Measurements from ENCODE around the gene CCDC61.

DNA sequence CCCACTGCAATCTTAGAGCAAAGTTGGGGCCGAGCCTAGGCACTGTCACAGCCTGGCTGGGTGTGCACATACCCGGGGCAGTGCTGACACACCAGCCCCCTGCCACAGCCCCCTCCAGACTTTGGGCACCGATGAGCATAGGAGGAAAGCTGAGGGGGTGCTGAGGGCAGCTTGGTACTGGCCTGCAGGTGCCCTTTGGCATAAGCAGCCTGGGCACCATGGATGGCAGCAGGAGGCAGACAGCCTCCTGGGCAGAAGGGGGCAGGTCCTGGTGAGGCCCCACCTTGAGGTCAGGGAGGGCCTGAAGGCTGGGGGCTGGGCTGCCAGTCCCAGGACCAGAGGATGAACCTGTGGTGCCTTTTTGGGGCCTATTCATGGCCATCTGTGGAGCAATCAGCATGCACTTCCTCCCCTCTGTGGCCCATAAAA lies 37.3 kb downstream of the CCDC61 start:
- TF ChIP-seq TAF1 (IDR thresholded peaks at IDR 0.05; ENCODE audit: low read depth, low read length) (no peak), POLR2A (IDR thresholded peaks at IDR 0.05; ENCODE audit: low read depth, low read length) (no peak), POLR2AphosphoS5 (IDR thresholded peaks at IDR 0.05; ENCODE audit: low read depth, low read length) (no peak), SPI1 (IDR thresholded peaks at IDR 0.05; ENCODE audit: low read depth, low read length) (no peak)

All from GM12891 (cell line).